HepG2 (cell line): ENCODE measurements around the gene CATSPERE. TPM values are rescaled to one million over a fixed set of nuclear protein-coding genes. Genes with fewer than 3 reads are reported as not detected.

Source experiments
- ATAC-seq: fragments of 200-7000 bp; cut with Tn5 transposase; 3 replicates; pipeline ENCODE4 v1.9.1; 2020; ENCODE audit warnings: mild to moderate bottlenecking, moderate library complexity
- BruUV-seq: library from RNA; stranded (reverse); fragments of 400-500 nt; replicated peaks from 2 replicates; lab custom pipeline; 2021; lab: Mats Ljungman, UMichigan
- CTCF ChIA-PET: fragments of 300-600 bp; formaldehyde crosslinking; extraction: SDS; loops from one replicate; lab custom pipeline; 2021; ENCODE audit warnings: low total read pairs, inconsistent platforms, low intra/inter-chr PET ratio; lab: Yijun Ruan, JAX
- POLR2A ChIA-PET: fragments of 350-600 bp; sonication (Branson Sonifier 250); formaldehyde crosslinking; loops from one replicate; lab custom pipeline; 2020; ENCODE audit warnings: antibody characterized with exemption, inconsistent platforms; lab: Yijun Ruan, JAX
- DNase-seq: peaks from one replicate; pipeline ENCODE4 v3.0.0-alpha.2; 2015; ENCODE audit warnings: low spot score
- FAIRE-seq: peaks from 3 replicates; lab custom pipeline; 2011; peaks lifted over from hg19 to GRCh38; lab: Jason Lieb, UNC
- H2AFZ ChIP-seq: one replicate; pipeline ENCODE4 v1.6.1; 2011; ENCODE audit warnings: low read length, inconsistent platforms
- H3K27ac ChIP-seq: fragments of 300-600 bp; 3 replicates; pipeline ENCODE4 v1.8.0; 2011; ENCODE audit warnings: mixed run types, mild to moderate bottlenecking, mixed read lengths, low read length, inconsistent platforms; ENCODE audit not compliant: insufficient read depth; ENCODE audit errors: extremely low read length
- H3K27me3 ChIP-seq, 2 experiments: fragments of 200-600 bp in 1 of 2; 2 replicates in 1 of 2; 3 replicates in 1 of 2; pipeline versions ENCODE4 v1.6.0 to v1.8.0; 2011; ENCODE audit warnings: low read length in 2 of 2, mild to moderate bottlenecking in 2 of 2, moderate library complexity in 2 of 2, inconsistent platforms in 1 of 2; ENCODE audit not compliant: insufficient read depth in 2 of 2, control insufficient read depth in 1 of 2
- H3K36me3 ChIP-seq, 2 experiments: fragments of 200-600 bp in 1 of 2; replicated peaks in 1 of 2; 2 replicates in 1 of 2; 3 replicates in 1 of 2; pipeline versions ENCODE4 v1.5.1 to v1.8.0; 2011; ENCODE audit warnings: low read length in 2 of 2, inconsistent platforms in 1 of 2; ENCODE audit not compliant: insufficient read depth in 2 of 2, control insufficient read depth in 1 of 2
- H3K4me1 ChIP-seq: 2 replicates; pipeline ENCODE4 v1.5.1; 2012; ENCODE audit warnings: low read length, inconsistent platforms; ENCODE audit not compliant: insufficient read depth
- H3K4me2 ChIP-seq: 2 replicates; pipeline ENCODE4 v1.6.0; 2011; ENCODE audit warnings: low read depth, low read length, inconsistent platforms
- H3K4me3 ChIP-seq, 3 experiments: fragments of 200-600 bp in 1 of 3; sonication (generic), shearing (Covaris generic) in 1 of 3; replicated peaks in 1 of 3; 2 replicates each; pipeline ENCODE4 v1.5.1; 2011 to 2016; ENCODE audit warnings: low read length in 3 of 3, inconsistent platforms in 2 of 3, low read depth in 2 of 3, mild to moderate bottlenecking in 2 of 3, control low read depth in 1 of 3, mixed read lengths in 1 of 3; ENCODE audit not compliant: insufficient read depth in 1 of 3
- H3K79me2 ChIP-seq: one replicate; pipeline ENCODE4 v1.6.1; 2011; ENCODE audit warnings: low read length, inconsistent platforms; ENCODE audit not compliant: insufficient read depth
- H3K9ac ChIP-seq: 2 replicates; pipeline ENCODE4 v1.6.0; 2011; ENCODE audit warnings: mild to moderate bottlenecking, low read depth, low read length, inconsistent platforms; ENCODE audit not compliant: insufficient read depth
- H3K9me3 ChIP-seq: 2 replicates; pipeline ENCODE4 v1.5.1; 2012; ENCODE audit warnings: mild to moderate bottlenecking, low read length
- H4K20me1 ChIP-seq: 2 replicates; pipeline ENCODE4 v1.6.0; 2011; ENCODE audit warnings: inconsistent platforms, mild to moderate bottlenecking, low read length, moderate library complexity; ENCODE audit not compliant: insufficient read depth
- ARID2 ChIP-seq: sonication (generic); formaldehyde crosslinking; IDR thresholded peaks from 2 replicates; pipeline ENCODE4 v1.8.1; 2022; ENCODE audit warnings: mild to moderate bottlenecking, missing genetic modification reagents, borderline replicate concordance
- FOXM1 ChIP-seq: sonication (generic); formaldehyde crosslinking; IDR thresholded peaks from 2 replicates; pipeline ENCODE4 v1.5.0; 2020; ENCODE audit warnings: missing genetic modification reagents
- GATAD2A ChIP-seq: IDR thresholded peaks from 2 replicates; pipeline ENCODE4 v1.6.1; 2016
- MAFF ChIP-seq: IDR thresholded peaks from 2 replicates; pipeline ENCODE4 v1.6.1; 2011; ENCODE audit warnings: low read depth, low read length, improper control_type of control experiment
- MTERF4 ChIP-seq: sonication (generic); formaldehyde crosslinking; IDR thresholded peaks from 2 replicates; pipeline ENCODE4 v1.8.0; 2023; ENCODE audit warnings: mild to moderate bottlenecking, missing genetic modification reagents
- RBAK ChIP-seq: sonication (generic); formaldehyde crosslinking; IDR thresholded peaks from 2 replicates; pipeline ENCODE4 v1.5.1; 2020; ENCODE audit warnings: mild to moderate bottlenecking, missing genetic modification reagents
- SRY ChIP-seq: sonication (generic); formaldehyde crosslinking; IDR thresholded peaks from 2 replicates; pipeline ENCODE4 v1.8.0; 2022; ENCODE audit warnings: mild to moderate bottlenecking, missing genetic modification reagents
- ZGPAT ChIP-seq: IDR thresholded peaks from 2 replicates; pipeline ENCODE4 v1.6.1; 2016; ENCODE audit warnings: mild to moderate bottlenecking
- ZNF205 ChIP-seq: IDR thresholded peaks from 2 replicates; pipeline ENCODE4 v1.6.1; 2018; ENCODE audit warnings: missing biosample characterization, missing genetic modification reagents
- ZNF530 ChIP-seq: sonication (generic); formaldehyde crosslinking; IDR thresholded peaks from 2 replicates; pipeline ENCODE4 v1.5.0; 2020; ENCODE audit warnings: low read depth, mild to moderate bottlenecking, missing genetic modification reagents
- WGBS: methylation state at CpG from one replicate; pipeline ENCODE4 v1.1.6; 2017; ENCODE audit warnings: low lambda C conversion rate; 5-methylcytosine and 5-hydroxymethylcytosine counted together
- in situ Hi-C: cut with HindIII; loops from 2 replicates; pipeline ENCODE4 v1.10.0; 2017; ENCODE audit warnings: low pct_unique_long_range_greater_than_20kb; ENCODE audit not compliant: extremely low pct_ligation_motif_present
- intact Hi-C: fragments of 100-400 bp; cut with micrococcal nuclease; formaldehyde crosslinking; loops from one replicate; pipeline ENCODE4 v1.10.0; 2022; ENCODE audit not compliant: unreplicated experiment
- polyA plus RNA-seq, 8 experiments: library from polyadenylated mRNA; depleted of rRNA in 3 of 8; stranded (reverse) in 7 of 8; unstranded in 1 of 8; fragments of >200 nt; fragmentation: Illumina TruSeq in 4 of 8; extraction: Trizol in 4 of 8; gene quantifications; 2 replicates each; pipeline versions ENCODE4 v1.2.1 to v1.2.3, GENCODE V29; 2011 to 2016; ENCODE audit warnings: low read depth in 4 of 8, missing spikeins in 1 of 8, mixed read lengths in 1 of 8; ENCODE audit not compliant: insufficient read depth in 1 of 8
- total RNA-seq, 5 experiments: library from RNA; depleted of rRNA; stranded (reverse); fragments of >200 nt; fragmentation: Illumina TruSeq; extraction: Trizol; gene quantifications; 2 replicates each; pipeline ENCODE4 v1.2.3, GENCODE V29; 2016; ENCODE audit warnings: low read depth in 1 of 5
- TF ChIP-seq, protein P1 (sequence below): sonication (generic); formaldehyde crosslinking; IDR thresholded peaks from 2 replicates; pipeline ENCODE4 v1.5.1; 2020; ENCODE audit warnings: mild to moderate bottlenecking, moderate library complexity, missing genetic modification reagents

Gene CATSPERE
- total and polyA plus RNA-seq, 2 of the 13 experiments (the other 11 are each of a cell fraction or from before 2014, with no cell fraction given): 0.34 to 0.51 TPM

- Histone ChIP-seq H3K4me1 (no peaks in the 10 kb centered on the region), H3K27me3 (no peaks in the 10 kb centered on the region), H4K20me1 (no peaks in the 10 kb centered on the region), H3K4me2 (no peak overlapping the region), H3K79me2 (no peaks in the 10 kb centered on the region), H3K9me3 (no peaks in the 10 kb centered on the region; the same call in 1 of the 2 replicates), H3K36me3 (no peaks in the 10 kb centered on the region), H3K4me3 (no peak overlapping the region), H2AFZ (no peak overlapping the region), H3K27ac (no peak overlapping the region), H3K9ac (no peak overlapping the region)
- 91% methylated on average over 4 of the region's 4 CpGs for whole genome bisulfite sequencing
- DNase-seq: no peak
- BruUV-seq: no TSS peak
- no peak for TF ChIP-seq ZNF205 (CRISPR knock-in tag)
- TF ChIP-seq ARID2 (CRISPR knock-in tag): no peak
- no peak for TF ChIP-seq GATAD2A (CRISPR knock-in tag)
- no peak for TF ChIP-seq ZGPAT (CRISPR knock-in tag)
- no peak for TF ChIP-seq SRY
- no peak for TF ChIP-seq FOXM1 (CRISPR knock-in tag)
- TF ChIP-seq, protein P1, sequence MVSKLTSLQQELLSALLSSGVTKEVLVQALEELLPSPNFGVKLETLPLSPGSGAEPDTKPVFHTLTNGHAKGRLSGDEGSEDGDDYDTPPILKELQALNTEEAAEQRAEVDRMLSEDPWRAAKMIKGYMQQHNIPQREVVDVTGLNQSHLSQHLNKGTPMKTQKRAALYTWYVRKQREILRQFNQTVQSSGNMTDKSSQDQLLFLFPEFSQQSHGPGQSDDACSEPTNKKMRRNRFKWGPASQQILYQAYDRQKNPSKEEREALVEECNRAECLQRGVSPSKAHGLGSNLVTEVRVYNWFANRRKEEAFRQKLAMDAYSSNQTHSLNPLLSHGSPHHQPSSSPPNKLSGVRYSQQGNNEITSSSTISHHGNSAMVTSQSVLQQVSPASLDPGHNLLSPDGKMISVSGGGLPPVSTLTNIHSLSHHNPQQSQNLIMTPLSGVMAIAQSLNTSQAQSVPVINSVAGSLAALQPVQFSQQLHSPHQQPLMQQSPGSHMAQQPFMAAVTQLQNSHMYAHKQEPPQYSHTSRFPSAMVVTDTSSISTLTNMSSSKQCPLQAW: no peak
- TF ChIP-seq MAFF: no peak
- no peak for TF ChIP-seq ZNF530 (CRISPR knock-in tag)
- no peak for TF ChIP-seq MTERF4 (CRISPR knock-in tag)
- TF ChIP-seq RBAK: no peak
- POLR2A ChIA-PET: no interaction called here
- CTCF ChIA-PET: no interaction called here
- no peak for ATAC-seq
- FAIRE-seq: no peak
- in situ Hi-C loops: no loop called here
- intact Hi-C loops: no loop called here
Observed at GRCh38 chr1:244460197-244460596, 876 bp upstream of the CATSPERE start.
